ENCODE data around the gene ADAM12. TPM values are rescaled to one million over a fixed set of nuclear protein-coding genes. Genes with fewer than 3 reads are reported as not detected.

ADAM12 gene
- total and polyA plus RNA-seq, 11 donors: 0.04 to 11.2 (median 0.82) TPM; not detected in 1

- 66 to 73% (median 71%) methylated on average over 6 of the region's 6 CpGs for WGBS, 4 donors
- ATAC-seq (no peak), DNase-seq (no peak)
- TF ChIP-seq CTCF (IDR thresholded peaks at IDR 0.05): no peak
- no peak for TF ChIP-seq POLR2A (IDR thresholded peaks at IDR 0.05)
- Histone ChIP-seq H3K4me3 (no peak overlapping the region), H3K36me3 (no peaks in the 10 kb centered on the region), H3K27me3 (no peaks in the 10 kb centered on the region), H3K4me1 (no peaks in the 10 kb centered on the region), H3K27ac (no peak overlapping the region), H3K9me3 (peaks cover 0 to 13% (median 0%) of the 10 kb centered on the region in 12 donors)
- intact Hi-C loops (cut with DNase I): no loop called here
Observed at GRCh38 chr10:126075009-126075408, 313.3 kb downstream of the ADAM12 start.

DNA sequence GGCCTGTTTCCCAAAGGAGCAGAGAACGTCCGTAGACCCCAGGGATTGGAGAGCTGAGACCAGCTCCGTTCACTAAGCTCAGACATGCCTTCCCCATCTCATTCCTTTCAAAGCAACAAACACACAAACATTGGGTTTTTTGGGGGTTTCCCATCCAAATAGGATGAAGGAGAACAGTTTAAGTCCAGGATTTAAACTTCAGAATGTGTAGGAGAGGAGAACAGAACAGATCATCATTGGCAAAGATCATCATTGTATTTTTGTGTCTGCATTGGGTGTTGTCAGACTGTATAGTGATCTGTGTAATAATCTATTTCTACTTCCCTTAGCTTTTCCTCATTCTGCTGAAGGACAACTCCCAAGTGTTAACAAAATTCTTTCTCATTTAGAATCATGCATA, 314.0 kb downstream of the ADAM12 start:
- Histone ChIP-seq H3K36me3 (no peaks in the 10 kb centered on the region), H3K27me3 (no peaks in the 10 kb centered on the region)
- no peak for ATAC-seq

DNA sequence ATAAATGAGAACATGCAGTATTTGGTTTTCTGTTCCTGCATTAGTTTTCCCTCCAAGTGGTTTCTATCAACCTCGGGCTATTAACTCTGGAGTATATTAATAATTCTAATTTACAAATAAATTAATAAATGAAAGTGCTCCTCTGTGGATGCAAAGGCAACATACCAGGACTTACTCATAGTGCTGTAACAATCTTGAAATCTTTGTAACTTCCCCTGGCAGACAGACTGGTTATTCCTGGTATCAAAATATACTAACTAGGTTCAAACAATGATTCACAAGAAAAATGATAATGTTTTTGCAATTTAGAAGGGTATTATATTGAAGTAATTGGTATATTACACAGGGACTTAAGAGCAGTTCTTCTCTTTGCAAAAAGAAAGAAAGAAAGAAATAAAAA, 314.7 kb downstream of the ADAM12 start:
- no peaks in the 10 kb centered on the region for H3K4me1 ChIP-seq
- DNase-seq (no peak), ATAC-seq (no peak)
- TF ChIP-seq POLR2A (IDR thresholded peaks at IDR 0.05) (no peak), CTCF (IDR thresholded peaks at IDR 0.05) (no peak)
- H3K27me3 ChIP-seq: no peaks in the 10 kb centered on the region
- H3K27ac ChIP-seq: no peak overlapping the region
- 67 to 90% (median 82%) methylated on average over 1 of the region's 1 CpG for whole genome bisulfite sequencing, 4 donors
- H3K4me3 ChIP-seq: no peak overlapping the region
- H3K9me3 ChIP-seq: peaks cover 0 to 13% (median 0%) of the 10 kb centered on the region in 12 donors
- intact Hi-C loops (cut with DNase I): no loop called here
- H3K36me3 ChIP-seq: no peaks in the 10 kb centered on the region

More for the DNA sequence above, 314.0 kb downstream of the ADAM12 start:
- H3K4me1 ChIP-seq: no peaks in the 10 kb centered on the region
- intact Hi-C loops (cut with DNase I): no loop called here
- TF ChIP-seq CTCF (IDR thresholded peaks at IDR 0.05) (no peak), POLR2A (IDR thresholded peaks at IDR 0.05) (no peak)
- peaks cover 0 to 13% (median 0%) of the 10 kb centered on the region in 12 donors for H3K9me3 ChIP-seq
- 57 to 73% (median 67%) methylated on average over 3 of the region's 3 CpGs for WGBS, 4 donors
- H3K4me3 ChIP-seq: no peak overlapping the region
- no peak for DNase-seq
- no peak overlapping the region for H3K27ac ChIP-seq

- ATAC-seq (no peak), DNase-seq (no peak)
- Histone ChIP-seq H3K4me3 (no peak overlapping the region), H3K27ac (no peak overlapping the region), H3K9me3 (peaks cover 0 to 11% (median 0%) of the 10 kb centered on the region in 12 donors), H3K36me3 (no peaks in the 10 kb centered on the region), H3K27me3 (no peaks in the 10 kb centered on the region), H3K4me1 (no peaks in the 10 kb centered on the region)
- 87 to 96% (median 94%) methylated on average over 4 of the region's 4 CpGs for WGBS, 4 donors
- intact Hi-C loops (cut with DNase I): no loop called here
- TF ChIP-seq POLR2A (IDR thresholded peaks at IDR 0.05) (no peak), CTCF (IDR thresholded peaks at IDR 0.05) (no peak)
Observed at GRCh38 chr10:126072622-126073021, 315.7 kb downstream of the ADAM12 start.
